Esophagus squamous epithelium (tissue), 5 donors: ENCODE results near the gene LASP1NB.
A peak's percentile ranks its signal among the peaks of the same experiment; 100 is the strongest.

Experiments used
- DNase-seq: peaks from one replicate; lab custom pipeline; 2025; lab: John Stamatoyannopoulos, UW
- H3K27ac ChIP-seq, 4 donors: fragments of 200-600 bp; sonication (generic); one replicate each; pipeline ENCODE4 v1.5.1; 2016 to 2019; ENCODE audit warnings: mild to moderate bottlenecking in 1 of 4
- H3K27me3 ChIP-seq, 4 donors: fragments of 200-600 bp; sonication (generic); 1 replicate in 3 of 4; 2 replicates in 1 of 4; pipeline versions ENCODE4 v1.5.1 to v1.6.0; 2017 to 2021; ENCODE audit warnings: antibody characterized with exemption in 1 of 4
- H3K36me3 ChIP-seq, 3 donors: fragments of 200-600 bp; sonication (generic); one replicate each; pipeline ENCODE4 v1.5.1; 2016 to 2019
- H3K4me1 ChIP-seq, 3 donors: fragments of 200-600 bp; sonication (generic); one replicate each; pipeline ENCODE4 v1.5.1; 2017 to 2019
- H3K4me3 ChIP-seq, 4 donors: fragments of 200-600 bp; sonication (generic); 1 replicate in 3 of 4; 2 replicates in 1 of 4; pipeline ENCODE4 v1.5.1; 2016 to 2019; ENCODE audit warnings: mild to moderate bottlenecking in 2 of 4, moderate library complexity in 1 of 4
- H3K9me3 ChIP-seq, 3 donors: fragments of 200-600 bp; sonication (generic); one replicate each; pipeline ENCODE4 v1.5.1; 2016 to 2019
- POLR2A ChIP-seq, 4 donors: fragments of 450-650 bp; IDR thresholded peaks; one replicate each; pipeline ENCODE4 v1.6.1; 2017; ENCODE audit warnings: antibody characterized with exemption in 4 of 4, mild to moderate bottlenecking in 4 of 4, moderate library complexity in 3 of 4
- WGBS, 2 donors: methylation state at CpG; one replicate each; pipeline ENCODE4 v1.1.5; 2018; 5-methylcytosine and 5-hydroxymethylcytosine counted together
- intact Hi-C: fragments of 100-400 bp; cut with DNase I; formaldehyde crosslinking; loops from one replicate; pipeline ENCODE4 v1.15.0; 2022
- TF ChIP-seq, protein P1 (sequence below), 6 experiments: fragments of 450-650 bp in 4 of 6; fragments of 200-600 bp in 2 of 6; sonication (generic) in 2 of 6; IDR thresholded peaks; one replicate each; pipeline ENCODE4 v1.5.1; 2016 to 2019; ENCODE audit warnings: antibody characterized with exemption in 6 of 6, mild to moderate bottlenecking in 4 of 6, moderate library complexity in 4 of 6
- donor health status: DM: yes; HTN: yes; CAD: no.

The LASP1NB gene

DNA sequence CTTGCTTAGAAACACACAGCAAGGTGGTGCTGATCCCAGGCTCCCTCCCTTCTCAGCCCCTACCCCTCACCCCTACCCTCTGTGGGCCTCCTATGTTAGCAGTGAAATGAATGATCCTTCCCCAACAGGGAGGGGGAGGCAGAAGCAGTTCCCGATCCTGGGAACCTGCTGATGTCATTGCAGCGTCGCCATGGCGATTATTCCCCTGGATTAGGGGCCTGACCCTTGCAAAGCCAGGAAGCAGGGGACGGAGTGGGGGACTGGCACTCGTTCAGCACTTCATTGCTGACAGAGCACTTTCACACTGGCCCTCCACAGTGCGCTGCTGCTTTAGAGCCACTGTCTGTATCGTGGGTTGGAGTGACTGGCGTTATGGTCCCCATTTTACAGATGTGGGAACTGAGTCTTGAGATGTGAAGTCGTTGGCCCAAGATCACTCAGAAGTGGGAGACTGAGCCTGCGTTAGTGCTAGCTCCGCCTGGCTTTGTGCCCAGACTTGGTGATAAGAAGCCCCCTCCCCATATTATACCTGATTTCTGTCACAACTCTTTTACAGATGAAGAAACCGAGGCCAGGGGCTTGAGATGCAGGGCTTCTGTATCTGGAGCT lies 29.0 kb upstream of the LASP1NB start:
- no peak for DNase-seq
- TF ChIP-seq POLR2A (IDR thresholded peaks at IDR 0.05) = no peak
- TF ChIP-seq, protein P1, sequence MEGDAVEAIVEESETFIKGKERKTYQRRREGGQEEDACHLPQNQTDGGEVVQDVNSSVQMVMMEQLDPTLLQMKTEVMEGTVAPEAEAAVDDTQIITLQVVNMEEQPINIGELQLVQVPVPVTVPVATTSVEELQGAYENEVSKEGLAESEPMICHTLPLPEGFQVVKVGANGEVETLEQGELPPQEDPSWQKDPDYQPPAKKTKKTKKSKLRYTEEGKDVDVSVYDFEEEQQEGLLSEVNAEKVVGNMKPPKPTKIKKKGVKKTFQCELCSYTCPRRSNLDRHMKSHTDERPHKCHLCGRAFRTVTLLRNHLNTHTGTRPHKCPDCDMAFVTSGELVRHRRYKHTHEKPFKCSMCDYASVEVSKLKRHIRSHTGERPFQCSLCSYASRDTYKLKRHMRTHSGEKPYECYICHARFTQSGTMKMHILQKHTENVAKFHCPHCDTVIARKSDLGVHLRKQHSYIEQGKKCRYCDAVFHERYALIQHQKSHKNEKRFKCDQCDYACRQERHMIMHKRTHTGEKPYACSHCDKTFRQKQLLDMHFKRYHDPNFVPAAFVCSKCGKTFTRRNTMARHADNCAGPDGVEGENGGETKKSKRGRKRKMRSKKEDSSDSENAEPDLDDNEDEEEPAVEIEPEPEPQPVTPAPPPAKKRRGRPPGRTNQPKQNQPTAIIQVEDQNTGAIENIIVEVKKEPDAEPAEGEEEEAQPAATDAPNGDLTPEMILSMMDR (IDR thresholded peaks at IDR 0.05) = no peak
- H3K4me3 ChIP-seq = no peak overlapping the region
- no peaks in the 10 kb centered on the region for H3K9me3 ChIP-seq
- 80 to 82% methylated on average over 4 to 10 of the region's 13 CpGs for WGBS, 2 donors
- H3K36me3 ChIP-seq = peaks cover 18 to 99% (median 24%) of the 10 kb centered on the region in 3 donors
- no peaks in the 10 kb centered on the region for H3K27me3 ChIP-seq
- H3K4me1 ChIP-seq = peaks cover 50 to 93% (median 73%) of the 10 kb centered on the region in 3 donors
- peak overlapping the region; percentile 24 to 78 (median 70) for H3K27ac ChIP-seq
- intact Hi-C loops = no loop called here

DNA sequence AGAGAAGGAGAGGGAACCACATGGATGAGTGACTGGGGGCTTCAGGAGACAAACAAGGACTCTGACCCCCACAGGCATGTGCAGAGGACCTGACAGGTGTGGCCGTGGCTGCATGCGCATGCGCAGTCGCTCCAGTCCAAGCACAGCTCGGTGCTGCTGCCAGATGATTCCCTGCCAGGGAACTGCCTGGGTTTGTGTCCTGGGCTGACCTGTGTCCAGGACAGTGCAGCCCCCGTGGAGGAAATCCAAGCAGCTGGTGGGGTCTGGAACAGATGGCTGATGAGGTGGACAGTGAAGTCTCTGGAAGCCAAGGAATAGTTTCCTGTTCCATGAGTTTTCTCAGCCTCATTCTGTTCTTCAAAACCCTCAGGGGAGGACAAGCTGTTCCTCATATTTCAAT lies 28.2 kb upstream of the LASP1NB start:
- peaks cover 17 to 99% (median 22%) of the 10 kb centered on the region in 3 donors for H3K36me3 ChIP-seq
- no peaks in the 10 kb centered on the region for H3K27me3 ChIP-seq
- H3K9me3 ChIP-seq = no peaks in the 10 kb centered on the region
- intact Hi-C loops = no loop called here
- DNase-seq = no peak
- peaks cover 50 to 94% (median 73%) of the 10 kb centered on the region in 3 donors for H3K4me1 ChIP-seq
- 40 to 66% methylated on average over 1 to 5 of the region's 6 CpGs for whole genome bisulfite sequencing, 2 donors
- no peak for TF ChIP-seq POLR2A (IDR thresholded peaks at IDR 0.05)
- TF ChIP-seq, protein P1 (IDR thresholded peaks at IDR 0.05) = no peak
- no peak overlapping the region for H3K4me3 ChIP-seq
- H3K27ac ChIP-seq = peak overlapping the region; percentile 42 to 78 (median 70)

DNA sequence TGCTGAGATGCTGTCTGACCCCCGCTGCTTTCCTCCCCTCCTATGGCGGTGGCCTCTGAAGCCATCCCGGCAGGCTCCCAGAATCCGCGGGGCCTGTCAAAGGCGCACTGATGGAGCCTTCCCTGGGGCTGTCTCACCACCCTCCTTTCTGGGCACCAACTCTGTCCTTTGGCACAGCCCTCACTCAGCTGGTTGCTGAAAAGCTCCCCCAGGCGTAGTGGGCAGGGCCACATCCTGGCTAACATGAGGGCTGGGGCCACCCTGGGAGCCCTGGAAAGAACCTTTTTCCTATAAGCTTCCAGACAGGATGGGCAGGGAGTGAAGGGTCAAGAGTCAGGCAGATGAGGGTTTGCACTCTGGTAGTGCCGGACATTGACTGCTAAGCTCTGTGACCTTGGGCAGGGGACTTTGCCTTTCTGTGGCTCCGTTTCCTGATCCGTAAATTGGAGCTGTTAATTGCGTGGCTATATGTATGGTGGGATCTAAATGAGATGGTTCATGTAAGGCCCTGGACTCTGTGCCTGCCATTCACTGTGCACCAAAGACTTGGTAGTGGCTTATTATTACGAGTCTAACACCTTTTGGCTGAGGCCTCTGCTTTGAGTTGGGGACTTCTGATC lies 27.6 kb upstream of the LASP1NB start:
- TF ChIP-seq POLR2A (IDR thresholded peaks at IDR 0.05) = no peak
- TF ChIP-seq, protein P1 (IDR thresholded peaks at IDR 0.05) = peak in 1 of 6 experiments; percentile 2
- intact Hi-C loops = no loop called here
- no peak overlapping the region for H3K4me3 ChIP-seq
- H3K4me1 ChIP-seq = peaks cover 46 to 88% (median 67%) of the 10 kb centered on the region in 3 donors
- WGBS, 2 donors = 57 to 73% methylated on average over 10 to 11 of the region's 12 CpGs
- peak overlapping the region; percentile 42 to 78 (median 70) for H3K27ac ChIP-seq
- no peak for DNase-seq
- peaks cover 16 to 99% (median 17%) of the 10 kb centered on the region in 3 donors for H3K36me3 ChIP-seq
- H3K9me3 ChIP-seq = no peaks in the 10 kb centered on the region
- no peaks in the 10 kb centered on the region for H3K27me3 ChIP-seq

DNA sequence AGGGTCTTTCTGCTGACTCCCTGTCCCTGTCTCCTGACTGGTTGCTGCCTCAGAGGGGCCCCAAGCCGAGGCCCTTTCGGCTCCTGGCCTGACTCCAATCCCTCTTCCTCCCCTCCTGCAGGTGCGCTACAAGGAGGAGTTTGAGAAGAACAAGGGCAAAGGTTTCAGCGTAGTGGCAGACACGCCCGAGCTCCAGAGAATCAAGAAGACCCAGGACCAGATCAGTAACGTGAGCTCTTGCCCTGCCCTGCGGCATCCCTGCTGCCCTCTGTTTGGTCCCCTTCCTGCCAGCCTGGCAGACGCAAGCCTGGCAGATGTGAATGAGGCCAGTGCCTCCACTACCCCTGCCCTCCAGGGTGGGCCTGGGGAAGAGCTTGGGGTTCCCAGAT lies 27.1 kb upstream of the LASP1NB start:
- no peaks in the 10 kb centered on the region for H3K27me3 ChIP-seq
- WGBS, 2 donors = 62 to 70% methylated on average over 3 to 7 of the region's 9 CpGs
- H3K4me3 ChIP-seq = no peak overlapping the region
- DNase-seq = no peak
- H3K9me3 ChIP-seq = no peaks in the 10 kb centered on the region
- TF ChIP-seq POLR2A (IDR thresholded peaks at IDR 0.05) = no peak
- TF ChIP-seq, protein P1 (IDR thresholded peaks at IDR 0.05) = no peak
- peak overlapping the region; percentile 38 to 78 (median 70) for H3K27ac ChIP-seq
- H3K36me3 ChIP-seq = peaks cover 11 to 99% (median 17%) of the 10 kb centered on the region in 3 donors
- H3K4me1 ChIP-seq = peaks cover 41 to 86% (median 62%) of the 10 kb centered on the region in 3 donors
- intact Hi-C loops = no loop called here

DNA sequence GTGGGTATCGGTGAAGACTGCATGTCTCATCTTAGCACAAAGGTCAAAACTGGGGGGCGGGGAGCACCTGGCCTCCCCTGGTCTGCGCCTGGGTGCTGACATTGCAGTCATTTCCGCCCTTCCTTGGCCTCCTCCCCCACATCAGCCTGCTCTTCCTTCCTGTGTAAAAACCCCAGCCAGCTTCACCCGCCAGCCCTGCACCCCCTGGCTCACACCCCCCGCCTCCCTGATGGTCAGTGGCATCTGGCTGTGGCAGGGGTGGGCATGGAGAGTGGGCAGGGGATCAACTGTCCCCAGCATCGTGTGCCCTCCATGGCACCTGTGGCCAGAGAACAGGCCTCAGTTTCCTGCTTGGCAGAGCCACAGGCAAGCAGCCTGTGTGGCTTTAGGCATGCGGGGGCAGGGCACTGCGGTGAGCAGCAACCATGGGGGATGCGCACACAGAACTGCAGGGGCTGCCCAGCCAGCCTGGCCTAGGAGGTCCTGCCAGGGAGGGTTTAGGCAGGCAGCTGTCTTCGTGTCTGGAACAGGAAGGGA lies 26.5 kb upstream of the LASP1NB start:
- H3K9me3 ChIP-seq = no peaks in the 10 kb centered on the region
- 60% methylated on average over 4 to 6 of the region's 11 CpGs for WGBS, 2 donors
- peaks cover 35 to 81% (median 56%) of the 10 kb centered on the region in 3 donors for H3K4me1 ChIP-seq
- TF ChIP-seq POLR2A (IDR thresholded peaks at IDR 0.05) = no peak
- peaks cover 10 to 99% (median 17%) of the 10 kb centered on the region in 3 donors for H3K36me3 ChIP-seq
- no peaks in the 10 kb centered on the region for H3K27me3 ChIP-seq
- DNase-seq = no peak
- intact Hi-C loops = no loop called here
- H3K4me3 ChIP-seq = peak overlapping the region in 1 of 4 donors; percentile 27
- peak overlapping the region; percentile 38 to 78 (median 70) for H3K27ac ChIP-seq
